ENCODE results near the gene CMPK2. TPM values are rescaled to one million over a fixed set of nuclear protein-coding genes. Genes with fewer than 3 reads are reported as not detected.

The CMPK2 gene
- total and polyA plus RNA-seq, 9 of the 15 experiments (the other 6 are each of a cell fraction or from before 2014, with no cell fraction given) = 2.6 to 10.5 (median 5.0) TPM

DNA sequence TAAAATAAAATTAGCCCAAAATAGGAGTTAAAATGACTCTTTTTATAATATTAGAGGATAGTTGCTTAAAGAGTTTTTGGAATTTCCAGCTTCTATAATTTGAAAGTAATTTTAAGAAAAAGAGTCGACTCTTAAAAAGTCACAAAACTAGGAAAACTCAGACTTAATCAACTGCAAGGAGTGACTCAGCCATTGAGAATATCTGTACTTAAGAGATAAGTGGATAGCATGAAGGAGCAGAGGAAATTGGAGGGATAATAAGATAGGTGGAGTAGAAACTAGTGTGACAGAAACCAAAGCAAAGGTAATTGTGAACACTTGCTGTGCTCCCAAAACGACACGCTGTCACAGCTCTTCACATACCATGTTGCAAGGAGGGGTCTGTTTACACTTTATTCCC lies 20.3 kb upstream of the CMPK2 start (continued):
- TF ChIP-seq ESRRA (IDR thresholded peaks at IDR 0.05; ENCODE audit: borderline replicate concordance, low read depth) = no peak
- peak; percentile 80 for TF ChIP-seq ATF3 (IDR thresholded peaks at IDR 0.05)
- TF ChIP-seq ATF3 (CRISPR knock-in tag; conservative IDR thresholded peaks at IDR 0.05) = no peak
- TF ChIP-seq ZNF699 (CRISPR knock-in tag; IDR thresholded peaks at IDR 0.05; ENCODE audit: insufficient replicate concordance) = no peak
- TF ChIP-seq ATF4 (CRISPR knock-in tag; IDR thresholded peaks at IDR 0.05) = no peak
- no peak for TF ChIP-seq HDAC6 (IDR thresholded peaks at IDR 0.05; ENCODE audit: low read depth, low read length)
- no peak for TF ChIP-seq STAG1 (CRISPR knock-in tag; IDR thresholded peaks at IDR 0.05; ENCODE audit: borderline replicate concordance)
- TF ChIP-seq OTX1 (CRISPR knock-in tag; IDR thresholded peaks at IDR 0.05) = no peak
- TF ChIP-seq MAFK (IDR thresholded peaks at IDR 0.05; ENCODE audit: low read length) = peak; percentile 59; the same call in 1 of the 2 replicates
- no peak for TF ChIP-seq NFYB (IDR thresholded peaks at IDR 0.05; ENCODE audit: extremely low read depth, insufficient read length)
- TF ChIP-seq HDAC1 (IDR thresholded peaks at IDR 0.05) = peak in 1 of 2 experiments; percentile 81; a peak in 2 of 4 replicates
- no peak for TF ChIP-seq TEAD2 (tag; IDR thresholded peaks at IDR 0.05)
- no peak for TF ChIP-seq RERE (CRISPR knock-in tag; IDR thresholded peaks at IDR 0.05; ENCODE audit: borderline replicate concordance)
- no peak for TF ChIP-seq ERF (CRISPR knock-in tag; IDR thresholded peaks at IDR 0.05)
- TF ChIP-seq ZNF449 (CRISPR knock-in tag; IDR thresholded peaks at IDR 0.05) = no peak
- TF ChIP-seq ZFPM2 (CRISPR knock-in tag; IDR thresholded peaks at IDR 0.05) = no peak
- TF ChIP-seq ZFX (CRISPR knock-in tag; IDR thresholded peaks at IDR 0.05) = no peak
- TF ChIP-seq PHTF2 (CRISPR knock-in tag; IDR thresholded peaks at IDR 0.05) = no peak
- no peak for TF ChIP-seq ZNF253 (CRISPR knock-in tag; conservative IDR thresholded peaks at IDR 0.05)
- 0 out of 2 replicates have a peak, but pooled peaks have one; percentile 10 for TF ChIP-seq ETV1 (tag; conservative IDR thresholded peaks at IDR 0.05; ENCODE audit: low read depth)
- TF ChIP-seq LEF1 (IDR thresholded peaks at IDR 0.05) = peak; percentile 81

Data from K562 (cell line).